HL-60 (cell line): Measurements from ENCODE around the gene GM2A.

Experiments used
- DNase-seq, 2 experiments: peaks; one replicate each; pipeline ENCODE4 v3.0.0-alpha.2; 2010 to 2020; ENCODE audit warnings: low read depth in 1 of 2, low spot score in 1 of 2
- H3K27ac ChIP-seq: fragments of 250-450 bp; sonication (Bioruptor Pico); replicated peaks from 2 replicates; pipeline ENCODE4 v1.5.1; 2020; ENCODE audit warnings: mild to moderate bottlenecking, moderate library complexity
- H3K27me3 ChIP-seq: fragments of 250-450 bp; sonication (Bioruptor Pico); 2 replicates; pipeline ENCODE4 v1.5.1; 2021; ENCODE audit warnings: mild to moderate bottlenecking, moderate library complexity; ENCODE audit not compliant: insufficient read depth, poor library complexity, severe bottlenecking
- H3K4me3 ChIP-seq: replicated peaks from 2 replicates; pipeline ENCODE4 v1.5.1; 2011; ENCODE audit warnings: mild to moderate bottlenecking, control low read depth, low read length; ENCODE audit not compliant: insufficient read depth
- GABPA ChIP-seq: IDR thresholded peaks from 2 replicates; pipeline ENCODE4 v1.6.1; 2012; ENCODE audit warnings: low read depth
- POLR2AphosphoS5 ChIP-seq: IDR thresholded peaks from 2 replicates; pipeline ENCODE4 v1.6.1; 2012; ENCODE audit warnings: low read depth
- SPI1 ChIP-seq: IDR thresholded peaks from 2 replicates; pipeline ENCODE4 v1.6.1; 2012; ENCODE audit warnings: low read depth, mild to moderate bottlenecking, borderline replicate concordance
- long read RNA-seq: library from polyadenylated mRNA; unstranded; transcript quantifications from one replicate; pipeline ENCODE4 v2.0.0, GENCODE V29; 2020
- TF ChIP-seq, protein P1 (sequence below): IDR thresholded peaks from 2 replicates; pipeline ENCODE4 v1.6.1; 2012; ENCODE audit warnings: low read depth; ENCODE audit not compliant: insufficient replicate concordance
- TF ChIP-seq, protein P2 (sequence below): IDR thresholded peaks from one replicate; pipeline ENCODE4 v1.5.1; 2011; ENCODE audit warnings: low read length, control low read depth, inconsistent platforms; ENCODE audit not compliant: insufficient read depth

Gene GM2A
- long read RNA-seq, transcript GM2A-201 (4 exons, 3,896 nt) = major isoform, 13 of 42 reads
- long read RNA-seq, partial matches to known transcripts = 5 of 42 reads
- long read RNA-seq, other reads (novel, unspliced or antisense) = 24 of 42 reads

- Histone ChIP-seq H3K27ac (peak within 1 kb of the TSS; percentile 84), H3K4me3 (peak within 1 kb of the TSS; percentile 67), H3K27me3 (no peaks in the 10 kb centered on the region)
- TF ChIP-seq, protein P1, sequence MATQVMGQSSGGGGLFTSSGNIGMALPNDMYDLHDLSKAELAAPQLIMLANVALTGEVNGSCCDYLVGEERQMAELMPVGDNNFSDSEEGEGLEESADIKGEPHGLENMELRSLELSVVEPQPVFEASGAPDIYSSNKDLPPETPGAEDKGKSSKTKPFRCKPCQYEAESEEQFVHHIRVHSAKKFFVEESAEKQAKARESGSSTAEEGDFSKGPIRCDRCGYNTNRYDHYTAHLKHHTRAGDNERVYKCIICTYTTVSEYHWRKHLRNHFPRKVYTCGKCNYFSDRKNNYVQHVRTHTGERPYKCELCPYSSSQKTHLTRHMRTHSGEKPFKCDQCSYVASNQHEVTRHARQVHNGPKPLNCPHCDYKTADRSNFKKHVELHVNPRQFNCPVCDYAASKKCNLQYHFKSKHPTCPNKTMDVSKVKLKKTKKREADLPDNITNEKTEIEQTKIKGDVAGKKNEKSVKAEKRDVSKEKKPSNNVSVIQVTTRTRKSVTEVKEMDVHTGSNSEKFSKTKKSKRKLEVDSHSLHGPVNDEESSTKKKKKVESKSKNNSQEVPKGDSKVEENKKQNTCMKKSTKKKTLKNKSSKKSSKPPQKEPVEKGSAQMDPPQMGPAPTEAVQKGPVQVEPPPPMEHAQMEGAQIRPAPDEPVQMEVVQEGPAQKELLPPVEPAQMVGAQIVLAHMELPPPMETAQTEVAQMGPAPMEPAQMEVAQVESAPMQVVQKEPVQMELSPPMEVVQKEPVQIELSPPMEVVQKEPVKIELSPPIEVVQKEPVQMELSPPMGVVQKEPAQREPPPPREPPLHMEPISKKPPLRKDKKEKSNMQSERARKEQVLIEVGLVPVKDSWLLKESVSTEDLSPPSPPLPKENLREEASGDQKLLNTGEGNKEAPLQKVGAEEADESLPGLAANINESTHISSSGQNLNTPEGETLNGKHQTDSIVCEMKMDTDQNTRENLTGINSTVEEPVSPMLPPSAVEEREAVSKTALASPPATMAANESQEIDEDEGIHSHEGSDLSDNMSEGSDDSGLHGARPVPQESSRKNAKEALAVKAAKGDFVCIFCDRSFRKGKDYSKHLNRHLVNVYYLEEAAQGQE = no peak
- TF ChIP-seq, protein P2, sequence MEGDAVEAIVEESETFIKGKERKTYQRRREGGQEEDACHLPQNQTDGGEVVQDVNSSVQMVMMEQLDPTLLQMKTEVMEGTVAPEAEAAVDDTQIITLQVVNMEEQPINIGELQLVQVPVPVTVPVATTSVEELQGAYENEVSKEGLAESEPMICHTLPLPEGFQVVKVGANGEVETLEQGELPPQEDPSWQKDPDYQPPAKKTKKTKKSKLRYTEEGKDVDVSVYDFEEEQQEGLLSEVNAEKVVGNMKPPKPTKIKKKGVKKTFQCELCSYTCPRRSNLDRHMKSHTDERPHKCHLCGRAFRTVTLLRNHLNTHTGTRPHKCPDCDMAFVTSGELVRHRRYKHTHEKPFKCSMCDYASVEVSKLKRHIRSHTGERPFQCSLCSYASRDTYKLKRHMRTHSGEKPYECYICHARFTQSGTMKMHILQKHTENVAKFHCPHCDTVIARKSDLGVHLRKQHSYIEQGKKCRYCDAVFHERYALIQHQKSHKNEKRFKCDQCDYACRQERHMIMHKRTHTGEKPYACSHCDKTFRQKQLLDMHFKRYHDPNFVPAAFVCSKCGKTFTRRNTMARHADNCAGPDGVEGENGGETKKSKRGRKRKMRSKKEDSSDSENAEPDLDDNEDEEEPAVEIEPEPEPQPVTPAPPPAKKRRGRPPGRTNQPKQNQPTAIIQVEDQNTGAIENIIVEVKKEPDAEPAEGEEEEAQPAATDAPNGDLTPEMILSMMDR = no peak
- TF ChIP-seq SPI1 = peak; percentile 81; the same call in 1 of the 2 replicates
- no peak for TF ChIP-seq GABPA
- DNase-seq = peak; percentile 99 to 100
Observed at GRCh38 chr5:151252762-151253604, at the start of gene GM2A. Gene GM2A, plus strand, starts transcription at chr5:151253185. Its CDS starts 32 bp downstream, at chr5:151253217.

DNA sequence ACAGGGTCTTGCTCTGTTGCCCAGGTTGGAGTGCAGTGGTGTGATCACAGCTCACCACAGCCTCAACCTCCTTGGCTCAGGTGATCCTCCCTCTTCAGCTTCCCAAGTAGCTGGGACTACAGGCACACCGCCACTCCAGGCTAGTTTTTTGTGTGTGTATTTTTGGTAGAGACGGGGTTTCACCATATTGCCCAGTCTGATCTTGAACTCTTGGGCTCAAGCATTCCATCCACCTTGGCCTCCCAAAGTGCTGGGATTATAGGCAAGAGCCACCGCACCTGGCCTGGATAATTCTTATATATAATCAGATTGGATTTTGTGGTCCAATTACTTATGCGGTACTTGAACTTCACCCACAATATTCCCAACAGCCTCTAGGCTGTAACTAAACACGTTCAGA, 48.9 kb upstream of the GM2A start:
- Histone ChIP-seq H3K4me3 (no peak overlapping the region), H3K27me3 (no peaks in the 10 kb centered on the region), H3K27ac (no peak overlapping the region)
- no peak for DNase-seq
- TF ChIP-seq SPI1 (no peak), POLR2AphosphoS5 (no peak), GABPA (no peak)
- TF ChIP-seq, protein P1 = no peak
- TF ChIP-seq, protein P2 = no peak

- DNase-seq = no peak
- Histone ChIP-seq H3K27ac (no peak overlapping the region), H3K4me3 (no peak overlapping the region), H3K27me3 (no peaks in the 10 kb centered on the region)
- TF ChIP-seq GABPA (no peak), SPI1 (no peak), POLR2AphosphoS5 (no peak)
- TF ChIP-seq, protein P1 = no peak
- TF ChIP-seq, protein P2 = no peak
Observed at GRCh38 chr5:151205411-151205810, 47.6 kb upstream of the GM2A start.
